ENCODE results near the gene PLA2G4D. TPM values are rescaled to one million over a fixed set of nuclear protein-coding genes. Genes with fewer than 3 reads are reported as not detected.

PLA2G4D gene
- total and polyA plus RNA-seq, 10 of the 15 experiments (the other 5 are each of a cell fraction or from before 2014, with no cell fraction given) = 0.03 TPM; not detected in 9

DNA sequence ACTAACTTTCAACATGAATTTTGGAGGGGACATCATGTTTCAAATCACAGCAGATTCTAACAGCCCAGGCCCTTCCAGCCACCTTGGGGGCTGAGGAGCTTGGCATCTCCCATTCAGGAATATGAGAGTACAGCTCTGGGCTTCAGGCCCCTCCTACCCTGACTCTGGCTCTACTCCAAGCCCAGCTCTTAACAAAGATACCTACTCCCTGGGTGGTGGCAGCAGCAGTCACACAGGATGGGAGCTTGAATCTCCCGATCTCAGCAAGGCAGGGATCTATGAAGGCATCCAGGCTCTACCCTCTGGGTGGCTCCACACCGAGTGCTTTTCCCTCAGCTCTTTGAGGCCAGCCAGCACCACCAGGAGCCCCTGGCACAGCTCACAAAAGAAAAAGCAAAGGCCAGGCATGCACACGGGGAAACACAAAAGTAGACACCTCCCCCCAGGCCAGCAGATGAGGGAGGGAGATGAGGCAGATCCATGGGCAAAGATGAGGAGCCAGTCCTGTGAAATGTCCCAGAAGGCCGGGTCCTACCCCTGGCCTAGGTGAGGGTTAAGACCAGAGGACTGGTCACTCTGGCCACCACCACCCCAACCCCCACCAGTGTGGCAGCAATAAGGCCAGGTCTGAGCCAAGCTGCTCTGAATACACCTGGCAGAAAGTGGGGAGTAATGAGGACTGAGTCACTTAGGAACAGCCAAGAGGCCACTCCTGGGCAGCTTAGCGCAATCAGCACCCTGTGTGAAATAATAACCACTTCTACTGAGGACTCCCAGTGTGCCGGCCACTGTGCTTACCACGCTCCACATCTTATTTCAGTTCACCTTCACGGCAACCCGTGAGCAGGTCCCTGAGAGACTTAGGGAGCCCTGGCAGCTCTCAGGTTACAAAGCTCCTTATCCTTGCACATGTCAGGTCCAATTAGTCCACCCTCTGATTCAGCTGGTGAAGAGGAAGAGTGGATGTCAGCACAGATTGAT lies 37.8 kb upstream of the PLA2G4D start (continued):
- TF ChIP-seq, protein P1, sequence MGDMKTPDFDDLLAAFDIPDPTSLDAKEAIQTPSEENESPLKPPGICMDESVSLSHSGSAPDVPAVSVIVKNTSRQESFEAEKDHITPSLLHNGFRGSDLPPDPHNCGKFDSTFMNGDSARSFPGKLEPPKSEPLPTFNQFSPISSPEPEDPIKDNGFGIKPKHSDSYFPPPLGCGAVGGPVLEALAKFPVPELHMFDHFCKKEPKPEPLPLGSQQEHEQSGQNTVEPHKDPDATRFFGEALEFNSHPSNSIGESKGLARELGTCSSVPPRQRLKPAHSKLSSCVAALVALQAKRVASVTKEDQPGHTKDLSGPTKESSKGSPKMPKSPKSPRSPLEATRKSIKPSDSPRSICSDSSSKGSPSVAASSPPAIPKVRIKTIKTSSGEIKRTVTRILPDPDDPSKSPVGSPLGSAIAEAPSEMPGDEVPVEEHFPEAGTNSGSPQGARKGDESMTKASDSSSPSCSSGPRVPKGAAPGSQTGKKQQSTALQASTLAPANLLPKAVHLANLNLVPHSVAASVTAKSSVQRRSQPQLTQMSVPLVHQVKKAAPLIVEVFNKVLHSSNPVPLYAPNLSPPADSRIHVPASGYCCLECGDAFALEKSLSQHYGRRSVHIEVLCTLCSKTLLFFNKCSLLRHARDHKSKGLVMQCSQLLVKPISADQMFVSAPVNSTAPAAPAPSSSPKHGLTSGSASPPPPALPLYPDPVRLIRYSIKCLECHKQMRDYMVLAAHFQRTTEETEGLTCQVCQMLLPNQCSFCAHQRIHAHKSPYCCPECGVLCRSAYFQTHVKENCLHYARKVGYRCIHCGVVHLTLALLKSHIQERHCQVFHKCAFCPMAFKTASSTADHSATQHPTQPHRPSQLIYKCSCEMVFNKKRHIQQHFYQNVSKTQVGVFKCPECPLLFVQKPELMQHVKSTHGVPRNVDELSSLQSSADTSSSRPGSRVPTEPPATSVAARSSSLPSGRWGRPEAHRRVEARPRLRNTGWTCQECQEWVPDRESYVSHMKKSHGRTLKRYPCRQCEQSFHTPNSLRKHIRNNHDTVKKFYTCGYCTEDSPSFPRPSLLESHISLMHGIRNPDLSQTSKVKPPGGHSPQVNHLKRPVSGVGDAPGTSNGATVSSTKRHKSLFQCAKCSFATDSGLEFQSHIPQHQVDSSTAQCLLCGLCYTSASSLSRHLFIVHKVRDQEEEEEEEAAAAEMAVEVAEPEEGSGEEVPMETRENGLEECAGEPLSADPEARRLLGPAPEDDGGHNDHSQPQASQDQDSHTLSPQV (IDR thresholded peaks at IDR 0.05) = no peak
- TF ChIP-seq, protein P2, sequence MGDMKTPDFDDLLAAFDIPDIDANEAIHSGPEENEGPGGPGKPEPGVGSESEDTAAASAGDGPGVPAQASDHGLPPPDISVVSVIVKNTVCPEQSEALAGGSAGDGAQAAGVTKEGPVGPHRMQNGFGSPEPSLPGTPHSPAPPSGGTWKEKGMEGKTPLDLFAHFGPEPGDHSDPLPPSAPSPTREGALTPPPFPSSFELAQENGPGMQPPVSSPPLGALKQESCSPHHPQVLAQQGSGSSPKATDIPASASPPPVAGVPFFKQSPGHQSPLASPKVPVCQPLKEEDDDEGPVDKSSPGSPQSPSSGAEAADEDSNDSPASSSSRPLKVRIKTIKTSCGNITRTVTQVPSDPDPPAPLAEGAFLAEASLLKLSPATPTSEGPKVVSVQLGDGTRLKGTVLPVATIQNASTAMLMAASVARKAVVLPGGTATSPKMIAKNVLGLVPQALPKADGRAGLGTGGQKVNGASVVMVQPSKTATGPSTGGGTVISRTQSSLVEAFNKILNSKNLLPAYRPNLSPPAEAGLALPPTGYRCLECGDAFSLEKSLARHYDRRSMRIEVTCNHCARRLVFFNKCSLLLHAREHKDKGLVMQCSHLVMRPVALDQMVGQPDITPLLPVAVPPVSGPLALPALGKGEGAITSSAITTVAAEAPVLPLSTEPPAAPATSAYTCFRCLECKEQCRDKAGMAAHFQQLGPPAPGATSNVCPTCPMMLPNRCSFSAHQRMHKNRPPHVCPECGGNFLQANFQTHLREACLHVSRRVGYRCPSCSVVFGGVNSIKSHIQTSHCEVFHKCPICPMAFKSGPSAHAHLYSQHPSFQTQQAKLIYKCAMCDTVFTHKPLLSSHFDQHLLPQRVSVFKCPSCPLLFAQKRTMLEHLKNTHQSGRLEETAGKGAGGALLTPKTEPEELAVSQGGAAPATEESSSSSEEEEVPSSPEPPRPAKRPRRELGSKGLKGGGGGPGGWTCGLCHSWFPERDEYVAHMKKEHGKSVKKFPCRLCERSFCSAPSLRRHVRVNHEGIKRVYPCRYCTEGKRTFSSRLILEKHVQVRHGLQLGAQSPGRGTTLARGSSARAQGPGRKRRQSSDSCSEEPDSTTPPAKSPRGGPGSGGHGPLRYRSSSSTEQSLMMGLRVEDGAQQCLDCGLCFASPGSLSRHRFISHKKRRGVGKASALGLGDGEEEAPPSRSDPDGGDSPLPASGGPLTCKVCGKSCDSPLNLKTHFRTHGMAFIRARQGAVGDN (IDR thresholded peaks at IDR 0.05) = no peak
- TF ChIP-seq, protein P3, sequence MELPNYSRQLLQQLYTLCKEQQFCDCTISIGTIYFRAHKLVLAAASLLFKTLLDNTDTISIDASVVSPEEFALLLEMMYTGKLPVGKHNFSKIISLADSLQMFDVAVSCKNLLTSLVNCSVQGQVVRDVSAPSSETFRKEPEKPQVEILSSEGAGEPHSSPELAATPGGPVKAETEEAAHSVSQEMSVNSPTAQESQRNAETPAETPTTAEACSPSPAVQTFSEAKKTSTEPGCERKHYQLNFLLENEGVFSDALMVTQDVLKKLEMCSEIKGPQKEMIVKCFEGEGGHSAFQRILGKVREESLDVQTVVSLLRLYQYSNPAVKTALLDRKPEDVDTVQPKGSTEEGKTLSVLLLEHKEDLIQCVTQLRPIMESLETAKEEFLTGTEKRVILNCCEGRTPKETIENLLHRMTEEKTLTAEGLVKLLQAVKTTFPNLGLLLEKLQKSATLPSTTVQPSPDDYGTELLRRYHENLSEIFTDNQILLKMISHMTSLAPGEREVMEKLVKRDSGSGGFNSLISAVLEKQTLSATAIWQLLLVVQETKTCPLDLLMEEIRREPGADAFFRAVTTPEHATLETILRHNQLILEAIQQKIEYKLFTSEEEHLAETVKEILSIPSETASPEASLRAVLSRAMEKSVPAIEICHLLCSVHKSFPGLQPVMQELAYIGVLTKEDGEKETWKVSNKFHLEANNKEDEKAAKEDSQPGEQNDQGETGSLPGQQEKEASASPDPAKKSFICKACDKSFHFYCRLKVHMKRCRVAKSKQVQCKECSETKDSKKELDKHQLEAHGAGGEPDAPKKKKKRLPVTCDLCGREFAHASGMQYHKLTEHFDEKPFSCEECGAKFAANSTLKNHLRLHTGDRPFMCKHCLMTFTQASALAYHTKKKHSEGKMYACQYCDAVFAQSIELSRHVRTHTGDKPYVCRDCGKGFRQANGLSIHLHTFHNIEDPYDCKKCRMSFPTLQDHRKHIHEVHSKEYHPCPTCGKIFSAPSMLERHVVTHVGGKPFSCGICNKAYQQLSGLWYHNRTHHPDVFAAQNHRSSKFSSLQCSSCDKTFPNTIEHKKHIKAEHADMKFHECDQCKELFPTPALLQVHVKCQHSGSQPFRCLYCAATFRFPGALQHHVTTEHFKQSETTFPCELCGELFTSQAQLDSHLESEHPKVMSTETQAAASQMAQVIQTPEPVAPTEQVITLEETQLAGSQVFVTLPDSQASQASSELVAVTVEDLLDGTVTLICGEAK (IDR thresholded peaks at IDR 0.05; ENCODE audit: borderline replicate concordance) = no peak

All from GM12878 (cell line).